ENCODE data around the gene FSTL4. TPM values are rescaled to one million over a fixed set of nuclear protein-coding genes. Genes with fewer than 3 reads are reported as not detected.
"Not testable (repeated sequence)": the region's sequence is repeated elsewhere in the genome, so short reads cannot be mapped to it uniquely, and the experiment has no call there.

FSTL4 gene
- total RNA-seq, 1 donor from 2014 or later, result 0.20 TPM

- no peak for DNase-seq (ENCODE audit: low read depth in 2 of 2)
Measured at GRCh38 chr5:133196441-133197085, 415.8 kb downstream of the FSTL4 start.

- no peak for DNase-seq (ENCODE audit: low read depth in 2 of 2)
Measured at GRCh38 chr5:133195250-133195649, 417.1 kb downstream of the FSTL4 start.

GRCh38 chr5:133193794-133194193 lies 418.5 kb downstream of the FSTL4 start:
- DNase-seq (ENCODE audit: low read depth in 2 of 2), result no peak

GRCh38 chr5:133192716-133193115 lies 419.6 kb downstream of the FSTL4 start:
- no peak for DNase-seq (ENCODE audit: low read depth in 2 of 2)

GRCh38 chr5:133189881-133190280 lies 422.5 kb downstream of the FSTL4 start:
- DNase-seq (ENCODE audit: low read depth in 2 of 2), result no peak

GRCh38 chr5:133179405-133179804 lies 432.9 kb downstream of the FSTL4 start:
- no peak for DNase-seq (ENCODE audit: low read depth in 2 of 2)

- DNase-seq (ENCODE audit: low read depth in 2 of 2), result not testable (repeated sequence)
Measured at GRCh38 chr5:133170756-133171387, 441.5 kb downstream of the FSTL4 start.

- no peak for DNase-seq (ENCODE audit: low read depth in 2 of 2)
Measured at GRCh38 chr5:133164759-133165158, 447.6 kb downstream of the FSTL4 start.

GRCh38 chr5:133163839-133164238 lies 448.5 kb downstream of the FSTL4 start:
- DNase-seq (ENCODE audit: low read depth in 2 of 2), result no peak

GRCh38 chr5:133159543-133159942 lies 452.8 kb downstream of the FSTL4 start:
- no peak for DNase-seq (ENCODE audit: low read depth in 2 of 2)

- no peak for DNase-seq (ENCODE audit: low read depth in 2 of 2)
Measured at GRCh38 chr5:133155326-133155969, 456.9 kb downstream of the FSTL4 start.

- DNase-seq (ENCODE audit: low read depth in 2 of 2), result no peak
Measured at GRCh38 chr5:133154274-133155075, 457.9 kb downstream of the FSTL4 start.

GRCh38 chr5:133150909-133151544 lies 461.3 kb downstream of the FSTL4 start:
- DNase-seq (ENCODE audit: low read depth in 2 of 2), result no peak

GRCh38 chr5:133149345-133149744 lies 463.0 kb downstream of the FSTL4 start:
- no peak for DNase-seq (ENCODE audit: low read depth in 2 of 2)

- peak; percentile 5 to 29 for DNase-seq (ENCODE audit: low read depth in 2 of 2)
Measured at GRCh38 chr5:133147815-133148567, 464.4 kb downstream of the FSTL4 start.

- DNase-seq (ENCODE audit: low read depth in 2 of 2), result peak; percentile 9 to 33
Measured at GRCh38 chr5:133147411-133147810, 464.9 kb downstream of the FSTL4 start.
